ENCODE results near the gene GARIN1A. TPM values are rescaled to one million over a fixed set of nuclear protein-coding genes. Genes with fewer than 3 reads are reported as not detected.

Gene GARIN1A
- total RNA-seq, 1 experiment from 2014 or later = 0.68 TPM

DNA sequence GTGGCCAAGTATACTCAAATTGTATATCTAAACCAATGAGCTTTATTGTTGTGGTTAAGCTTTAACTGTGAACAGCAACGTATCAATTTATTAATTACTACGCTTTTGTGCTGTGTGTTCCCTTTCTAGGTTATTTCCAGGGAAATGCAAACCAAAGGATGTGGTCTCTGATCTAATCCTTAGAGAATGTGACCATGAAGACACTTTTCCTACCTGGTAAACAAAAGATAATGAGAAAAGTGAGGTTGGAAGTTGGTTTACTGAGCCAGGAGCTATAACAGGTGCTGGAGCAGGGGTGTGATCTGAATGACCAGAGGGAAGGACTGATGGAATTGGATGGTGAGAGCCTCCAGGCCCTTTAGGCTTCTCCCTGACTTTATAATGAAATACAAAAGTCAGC is 41.7 kb downstream of the GARIN1A start:
- DNase-seq (ENCODE audit: low read depth in 1 of 2, low spot score in 2 of 2) = peak in 1 of 2 experiments; percentile 20
- peaks cover 9% of the 10 kb centered on the region for H3K4me1 ChIP-seq (replicated peaks)
- H3K4me3 ChIP-seq = no peak overlapping the region
- no peaks in the 10 kb centered on the region for H3K27me3 ChIP-seq (replicated peaks)
- H3K27ac ChIP-seq = 0 out of 2 replicates have a peak overlapping the region, but pooled peaks have one; percentile 19
- no peaks in the 10 kb centered on the region for H3K9me3 ChIP-seq (replicated peaks)
- no peaks in the 10 kb centered on the region for H3K36me3 ChIP-seq

DNA sequence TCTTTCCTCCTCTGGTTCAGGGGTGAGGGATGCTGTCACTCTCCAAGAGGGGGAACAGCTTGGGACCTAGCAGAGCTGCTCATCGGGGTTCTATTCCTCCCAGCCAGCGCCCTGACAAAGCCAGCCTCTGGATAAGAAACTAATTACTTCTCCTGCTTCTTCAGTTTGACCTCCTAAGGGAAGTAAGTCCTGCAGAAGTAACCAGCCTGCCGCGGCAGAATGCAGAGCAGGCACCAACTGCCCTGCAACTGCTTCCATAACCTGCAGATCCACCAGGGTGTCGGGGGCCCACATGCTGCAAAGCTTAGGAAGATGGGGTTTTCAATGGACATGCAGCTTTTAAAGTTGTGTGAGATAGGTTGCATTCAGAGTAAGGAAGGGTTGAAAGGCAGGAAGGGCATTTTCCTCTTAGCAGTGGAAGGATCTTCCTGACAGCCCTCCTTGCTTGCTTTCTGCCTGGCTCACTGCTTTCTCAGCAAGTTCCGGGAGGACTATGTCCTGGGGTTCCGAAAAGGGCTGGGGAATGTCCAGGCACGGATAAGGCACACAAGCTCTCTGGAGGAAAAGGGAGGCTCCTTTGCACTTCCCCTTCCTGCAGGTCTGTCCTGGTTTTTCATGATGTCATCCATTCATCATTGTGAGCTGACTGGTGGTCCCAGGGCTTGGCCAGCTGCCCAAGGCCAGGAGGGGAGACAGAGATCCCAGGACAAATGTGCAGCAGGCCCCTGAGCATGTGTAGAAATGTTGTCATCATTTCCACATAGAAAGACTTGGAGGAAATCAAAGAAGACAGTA is 42.8 kb downstream of the GARIN1A start:
- Histone ChIP-seq H3K4me3 (no peak overlapping the region), H3K27me3 (replicated peaks) (no peaks in the 10 kb centered on the region), H3K27ac (no peak overlapping the region), H3K4me1 (replicated peaks) (peaks cover 9% of the 10 kb centered on the region), H3K9me3 (replicated peaks) (no peaks in the 10 kb centered on the region), H3K36me3 (no peaks in the 10 kb centered on the region)
- DNase-seq (ENCODE audit: low read depth in 1 of 2, low spot score in 2 of 2) = no peak

DNA sequence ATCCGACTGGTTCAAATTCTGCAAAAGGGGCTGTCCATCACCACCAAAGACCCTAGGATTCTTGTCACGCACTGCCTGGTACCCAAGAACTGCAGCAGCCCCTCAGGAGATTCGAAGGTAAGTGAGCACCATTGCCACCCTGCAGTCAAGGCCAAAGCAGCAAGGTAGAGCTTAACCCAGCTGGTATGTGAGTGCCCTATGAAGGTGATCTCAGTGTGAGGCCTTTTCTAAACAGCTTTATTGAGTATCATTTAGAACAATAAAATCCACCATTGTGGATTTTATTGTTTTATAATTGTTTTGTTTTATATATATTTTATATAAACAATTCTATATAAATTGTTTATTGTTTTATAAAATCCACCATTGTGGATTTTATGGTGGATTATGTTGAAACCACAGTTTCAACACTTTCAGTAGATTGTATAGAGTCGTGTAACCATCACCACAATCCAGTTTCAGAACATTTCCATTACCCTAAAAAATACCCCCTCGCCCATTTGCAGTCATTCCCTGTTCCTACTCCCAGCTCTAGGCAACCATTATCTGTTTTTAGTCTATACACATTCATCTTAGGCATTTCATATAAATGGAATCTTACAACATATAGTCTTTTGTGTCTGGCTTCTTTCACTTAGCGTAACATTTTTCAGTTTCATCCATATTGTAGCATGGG is 47.0 kb downstream of the GARIN1A start:
- no peaks in the 10 kb centered on the region for H3K36me3 ChIP-seq
- no peaks in the 10 kb centered on the region for H3K9me3 ChIP-seq (replicated peaks)
- no peak for DNase-seq (ENCODE audit: low read depth in 1 of 2, low spot score in 2 of 2)
- no peak overlapping the region for H3K4me3 ChIP-seq
- H3K27me3 ChIP-seq (replicated peaks) = peaks cover 9% of the 10 kb centered on the region; the same call in 1 of the 2 replicates
- H3K27ac ChIP-seq = no peak overlapping the region
- no peaks in the 10 kb centered on the region; the same call in 1 of the 2 replicates for H3K4me1 ChIP-seq (replicated peaks)

DNA sequence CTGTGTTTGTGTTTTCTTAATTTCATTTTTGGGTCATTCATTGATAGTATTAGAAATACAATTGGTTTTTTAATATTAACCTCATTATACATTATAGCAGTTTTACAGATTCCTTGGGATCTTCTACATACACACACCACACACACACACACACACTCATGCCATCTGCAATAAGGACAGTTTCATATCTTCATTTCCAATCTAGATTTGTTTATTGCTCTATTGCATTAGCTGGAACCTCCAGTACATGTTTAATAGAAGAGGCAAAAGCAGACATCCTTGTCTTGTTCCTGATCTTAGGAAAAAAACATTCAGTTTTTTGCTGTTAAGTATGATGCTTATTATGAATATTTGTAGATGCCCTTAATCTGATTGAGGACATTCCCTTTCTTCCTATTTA is 49.3 kb downstream of the GARIN1A start:
- no peaks in the 10 kb centered on the region for H3K9me3 ChIP-seq (replicated peaks)
- H3K27ac ChIP-seq = no peak overlapping the region
- H3K27me3 ChIP-seq (replicated peaks) = peaks cover 9% of the 10 kb centered on the region; the same call in 1 of the 2 replicates
- H3K4me3 ChIP-seq = no peak overlapping the region
- no peak for DNase-seq (ENCODE audit: low read depth in 1 of 2, low spot score in 2 of 2)
- H3K4me1 ChIP-seq (replicated peaks) = no peaks in the 10 kb centered on the region
- no peaks in the 10 kb centered on the region for H3K36me3 ChIP-seq

Other genes starting within 250 kb of the GARIN1A start
- gene HILPDA, start 216.4 kb upstream of the GARIN1A start, total RNA-seq (2014; rRNA removed; shearing (Covaris generic)) = 7.7 and 10.7 TPM in 2 replicates
- 24.9 and 37.2 TPM in 2 replicates for gene METTL2B, start 195.5 kb upstream of the GARIN1A start, total RNA-seq (2014; rRNA removed; shearing (Covaris generic))
- gene CALU, start 67.1 kb downstream of the GARIN1A start, total RNA-seq (2014; rRNA removed; shearing (Covaris generic)) = 919 and 957 TPM in 2 replicates
- gene OPN1SW, start 103.5 kb downstream of the GARIN1A start, total RNA-seq (2014; rRNA removed; shearing (Covaris generic)) = not detected in 2 replicates
- gene CCDC136, start 119.7 kb downstream of the GARIN1A start, total RNA-seq (2014; rRNA removed; shearing (Covaris generic)) = 1.0 and 1.8 TPM in 2 replicates
- gene FLNC, start 158.1 kb downstream of the GARIN1A start, total RNA-seq (2014; rRNA removed; shearing (Covaris generic)) = 56.8 and 84.7 TPM in 2 replicates
- 53.6 and 96.2 TPM in 2 replicates for gene ATP6V1F, start 190.6 kb downstream of the GARIN1A start, total RNA-seq (2014; rRNA removed; shearing (Covaris generic))
- gene KCP, start 238.4 kb downstream of the GARIN1A start, total RNA-seq (2014; rRNA removed; shearing (Covaris generic)) = not detected in 2 replicates